Hematopoietic multipotent progenitor cell treated with erythropoietin and hydrocortisone succinate and interleukin-3 and kit ligand, for 8 days (in vitro differentiated cells): ENCODE results near the gene LEUTX.
A peak's percentile ranks its signal among the peaks of the same experiment; 100 is the strongest.
"Not testable (repeated sequence)": the region's sequence is repeated elsewhere in the genome, so short reads cannot be mapped to it uniquely, and the experiment has no call there.

Experiments used
- DNase-seq: peaks from one replicate; pipeline ENCODE4 v3.0.0-alpha.2; 2015

Gene LEUTX

GRCh38 chr19:39788244-39788643 lies 9.6 kb downstream of the LEUTX start:
- DNase-seq: no peak

- peak; percentile 77 for DNase-seq
These were observed 14.4 kb downstream of the LEUTX start for GRCh38 chr19:39792999-39793546.

GRCh38 chr19:39795001-39795400 lies 16.3 kb downstream of the LEUTX start:
- no peak for DNase-seq

- DNase-seq: no peak
These were observed 17.4 kb downstream of the LEUTX start for GRCh38 chr19:39796000-39796498.

GRCh38 chr19:39797083-39797482 lies 18.4 kb downstream of the LEUTX start:
- DNase-seq: no peak

GRCh38 chr19:39802958-39803357 lies 24.3 kb downstream of the LEUTX start:
- DNase-seq: no peak

GRCh38 chr19:39805104-39805503 lies 26.4 kb downstream of the LEUTX start:
- DNase-seq: no peak

- DNase-seq: no peak
These were observed 29.3 kb downstream of the LEUTX start for GRCh38 chr19:39807846-39808364.

- not testable (repeated sequence) for DNase-seq
These were observed 30.0 kb downstream of the LEUTX start for GRCh38 chr19:39808688-39809087.

GRCh38 chr19:39809368-39809767 lies 30.7 kb downstream of the LEUTX start:
- no peak for DNase-seq

- no peak for DNase-seq
These were observed 31.8 kb downstream of the LEUTX start for GRCh38 chr19:39810424-39810823.

GRCh38 chr19:39811064-39811463 lies 32.4 kb downstream of the LEUTX start:
- no peak for DNase-seq

GRCh38 chr19:39813264-39813993 lies 34.8 kb downstream of the LEUTX start:
- DNase-seq: no peak

GRCh38 chr19:39814111-39814510 lies 35.5 kb downstream of the LEUTX start:
- DNase-seq: not testable (repeated sequence)

GRCh38 chr19:39814595-39814994 lies 35.9 kb downstream of the LEUTX start:
- DNase-seq: no peak

GRCh38 chr19:39816287-39817048 lies 37.8 kb downstream of the LEUTX start:
- no peak for DNase-seq

GRCh38 chr19:39817888-39818561 lies 39.4 kb downstream of the LEUTX start:
- no peak for DNase-seq

- DNase-seq: no peak
These were observed 40.0 kb downstream of the LEUTX start for GRCh38 chr19:39818626-39819097.

GRCh38 chr19:39819786-39820185 lies 41.1 kb downstream of the LEUTX start:
- DNase-seq: no peak

GRCh38 chr19:39820696-39821095 lies 42.0 kb downstream of the LEUTX start:
- no peak for DNase-seq

GRCh38 chr19:39823686-39824085 lies 45.0 kb downstream of the LEUTX start:
- peak; percentile 6 for DNase-seq

- DNase-seq: peak; percentile 94
These were observed 45.8 kb downstream of the LEUTX start for GRCh38 chr19:39824143-39825092.
